C4-2B (cell line): Measurements from ENCODE around the gene ATP9A.

Experiments used
- CTCF ChIP-seq: fragments of 450-650 bp; conservative IDR thresholded peaks from 2 replicates; pipeline ENCODE4 v1.5.1; 2017; ENCODE audit warnings: mild to moderate bottlenecking
- ZFX ChIP-seq: fragments of 450-650 bp; IDR thresholded peaks from 2 replicates; pipeline ENCODE4 v1.6.1; 2017

DNA sequence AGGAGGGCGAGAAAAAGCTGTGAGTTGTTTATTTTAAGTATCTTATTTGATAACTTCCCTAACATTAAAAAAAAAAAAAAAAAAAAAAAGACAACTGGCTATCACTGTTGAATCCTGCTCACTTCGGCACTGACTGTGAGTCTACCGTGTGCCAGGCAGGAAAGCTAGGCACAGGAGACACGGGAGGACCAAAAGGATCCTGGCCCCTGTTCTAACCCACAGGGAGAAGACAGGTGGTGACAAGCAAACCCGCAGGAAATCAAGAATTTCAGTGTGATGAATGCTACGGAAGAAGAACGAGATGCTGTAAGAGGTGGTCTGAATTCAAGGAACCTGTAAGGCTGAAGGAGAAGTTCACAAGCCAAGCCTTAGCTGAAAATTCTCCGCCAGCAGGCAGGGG, 130.9 kb downstream of the ATP9A start:
- TF ChIP-seq CTCF, result no peak
- no peak for TF ChIP-seq ZFX
